DND-41 (cell line): ENCODE data around the gene ZNG1B.
A peak's percentile ranks its signal among the peaks of the same experiment; 100 is the strongest.
"Not testable (repeated sequence)": the region's sequence is repeated elsewhere in the genome, so short reads cannot be mapped to it uniquely, and the experiment has no call there.

Experiments used
- ATAC-seq: fragments of 200-7000 bp; cut with Tn5 transposase; 3 replicates; pipeline ENCODE4 v1.9.1; 2021; ENCODE audit warnings: low read depth; ENCODE audit not compliant: insufficient read depth
- DNase-seq: peaks from one replicate; pipeline ENCODE4 v3.0.0-alpha.2; 2020
- H2AFZ ChIP-seq: 2 replicates; pipeline ENCODE4 v1.6.0; 2012; ENCODE audit warnings: low read depth, low read length
- H3K27ac ChIP-seq: 2 replicates; pipeline ENCODE4 v1.5.1; 2012; ENCODE audit warnings: low read length, inconsistent platforms
- H3K27me3 ChIP-seq: fragments of 200-600 bp; sonication (generic); 2 replicates; pipeline ENCODE4 v1.6.0; 2012; ENCODE audit warnings: low read length, mild to moderate bottlenecking, inconsistent platforms; ENCODE audit not compliant: insufficient read depth, poor library complexity
- H3K36me3 ChIP-seq: 2 replicates; pipeline ENCODE4 v1.5.1; 2012; ENCODE audit warnings: low read length, inconsistent platforms; ENCODE audit not compliant: insufficient read depth
- H3K4me1 ChIP-seq: 2 replicates; pipeline ENCODE4 v1.5.1; 2012; ENCODE audit warnings: mild to moderate bottlenecking, low read length; ENCODE audit not compliant: insufficient read depth
- H3K4me2 ChIP-seq: 2 replicates; pipeline ENCODE4 v1.6.0; 2012; ENCODE audit warnings: mild to moderate bottlenecking, moderate library complexity, low read length, inconsistent platforms; ENCODE audit not compliant: insufficient read depth
- H3K4me3 ChIP-seq, 2 experiments: fragments of 200-600 bp in 1 of 2; shearing (Covaris generic) in 1 of 2; 2 replicates each; pipeline ENCODE4 v1.5.1; 2012 to 2016; ENCODE audit warnings: inconsistent platforms in 2 of 2, low read length in 2 of 2, mild to moderate bottlenecking in 2 of 2, low read depth in 1 of 2, moderate library complexity in 1 of 2
- H3K79me2 ChIP-seq: 2 replicates; pipeline ENCODE4 v1.6.0; 2012; ENCODE audit warnings: low read length, inconsistent platforms; ENCODE audit not compliant: insufficient read depth
- H3K9ac ChIP-seq: 2 replicates; pipeline ENCODE4 v1.6.0; 2012; ENCODE audit warnings: low read depth, mild to moderate bottlenecking, inconsistent platforms, low read length, moderate library complexity
- H3K9me3 ChIP-seq: 2 replicates; pipeline ENCODE4 v1.5.1; 2012; ENCODE audit warnings: low read length, moderate library complexity, mild to moderate bottlenecking, inconsistent platforms; ENCODE audit not compliant: insufficient read depth, severe bottlenecking
- H4K20me1 ChIP-seq: 2 replicates; pipeline ENCODE4 v1.6.0; 2012; ENCODE audit warnings: low read length; ENCODE audit not compliant: insufficient read depth
- EZH2 ChIP-seq: IDR thresholded peaks from 3 replicates; pipeline ENCODE4 v1.6.1; 2012; ENCODE audit warnings: borderline replicate concordance, low read depth, mild to moderate bottlenecking, moderate library complexity, low read length, inconsistent platforms; ENCODE audit not compliant: severe bottlenecking
- TF ChIP-seq, protein P1 (sequence below): IDR thresholded peaks from 2 replicates; pipeline ENCODE4 v1.5.1; 2012; ENCODE audit warnings: borderline replicate concordance, low read length, moderate library complexity, mild to moderate bottlenecking; ENCODE audit not compliant: poor library complexity, severe bottlenecking; ENCODE audit errors: extremely low read depth

The ZNG1B gene

GRCh38 chr2:113407446-113408099, 29.9 kb upstream of the ZNG1B start:
- Histone ChIP-seq H3K9me3 (no peaks in the 10 kb centered on the region), H2AFZ (no peak overlapping the region), H3K36me3 (no peaks in the 10 kb centered on the region), H3K4me1 (no peaks in the 10 kb centered on the region), H3K4me3 (no peak overlapping the region), H3K4me2 (no peak overlapping the region), H4K20me1 (no peaks in the 10 kb centered on the region), H3K79me2 (no peaks in the 10 kb centered on the region), H3K27me3 (peaks cover 13% of the 10 kb centered on the region), H3K27ac (no peak overlapping the region), H3K9ac (no peak overlapping the region)
- ATAC-seq (no peak), DNase-seq (no peak)
- TF ChIP-seq, protein P1, sequence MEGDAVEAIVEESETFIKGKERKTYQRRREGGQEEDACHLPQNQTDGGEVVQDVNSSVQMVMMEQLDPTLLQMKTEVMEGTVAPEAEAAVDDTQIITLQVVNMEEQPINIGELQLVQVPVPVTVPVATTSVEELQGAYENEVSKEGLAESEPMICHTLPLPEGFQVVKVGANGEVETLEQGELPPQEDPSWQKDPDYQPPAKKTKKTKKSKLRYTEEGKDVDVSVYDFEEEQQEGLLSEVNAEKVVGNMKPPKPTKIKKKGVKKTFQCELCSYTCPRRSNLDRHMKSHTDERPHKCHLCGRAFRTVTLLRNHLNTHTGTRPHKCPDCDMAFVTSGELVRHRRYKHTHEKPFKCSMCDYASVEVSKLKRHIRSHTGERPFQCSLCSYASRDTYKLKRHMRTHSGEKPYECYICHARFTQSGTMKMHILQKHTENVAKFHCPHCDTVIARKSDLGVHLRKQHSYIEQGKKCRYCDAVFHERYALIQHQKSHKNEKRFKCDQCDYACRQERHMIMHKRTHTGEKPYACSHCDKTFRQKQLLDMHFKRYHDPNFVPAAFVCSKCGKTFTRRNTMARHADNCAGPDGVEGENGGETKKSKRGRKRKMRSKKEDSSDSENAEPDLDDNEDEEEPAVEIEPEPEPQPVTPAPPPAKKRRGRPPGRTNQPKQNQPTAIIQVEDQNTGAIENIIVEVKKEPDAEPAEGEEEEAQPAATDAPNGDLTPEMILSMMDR: peak; percentile 41
- no peak for TF ChIP-seq EZH2

- not testable (repeated sequence) for H2AFZ ChIP-seq, H3K9ac ChIP-seq, H3K4me1 ChIP-seq, H3K36me3 ChIP-seq, H4K20me1 ChIP-seq, DNase-seq, H3K9me3 ChIP-seq, H3K4me3 ChIP-seq, ATAC-seq, H3K27me3 ChIP-seq, H3K79me2 ChIP-seq, H3K4me2 ChIP-seq, H3K27ac ChIP-seq
Observed at GRCh38 chr2:113411725-113412352, 25.7 kb upstream of the ZNG1B start.

- H3K79me2 ChIP-seq: not testable (repeated sequence)
Observed at GRCh38 chr2:113412774-113413173, 24.7 kb upstream of the ZNG1B start.

DNA sequence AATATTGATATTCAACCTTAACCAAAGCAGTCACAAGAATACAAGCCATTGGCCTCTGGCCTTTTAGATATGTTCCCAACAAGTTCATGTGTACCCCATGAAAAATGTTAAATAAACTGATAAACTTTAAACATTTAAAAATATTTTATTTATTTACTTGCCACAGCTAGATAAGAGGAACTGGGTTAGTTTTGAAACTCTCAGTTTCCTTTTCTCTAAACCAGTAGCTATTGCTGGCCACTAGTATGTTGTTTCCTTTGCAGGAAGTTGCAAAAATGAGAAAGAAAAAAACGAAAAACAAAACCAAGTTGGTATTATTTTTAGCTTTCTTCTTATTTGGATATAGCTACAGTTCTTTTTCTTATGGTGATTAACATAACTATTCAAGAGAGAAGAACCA, 5.7 kb upstream of the ZNG1B start:
- H3K9ac ChIP-seq, H3K27me3 ChIP-seq, H3K4me1 ChIP-seq, H3K9me3 ChIP-seq, H2AFZ ChIP-seq, H3K79me2 ChIP-seq, H3K36me3 ChIP-seq, DNase-seq, H3K27ac ChIP-seq, H3K4me2 ChIP-seq, ATAC-seq, H4K20me1 ChIP-seq, H3K4me3 ChIP-seq: not testable (repeated sequence)

More at GRCh38 chr2:113412774-113413173, 24.7 kb upstream of the ZNG1B start:
- not testable (repeated sequence) for H4K20me1 ChIP-seq, H3K9me3 ChIP-seq, DNase-seq, H3K4me1 ChIP-seq, H2AFZ ChIP-seq, H3K27me3 ChIP-seq, H3K27ac ChIP-seq, H3K9ac ChIP-seq, H3K4me2 ChIP-seq, H3K4me3 ChIP-seq, ATAC-seq, H3K36me3 ChIP-seq

GRCh38 chr2:113433468-113433867, 4.0 kb upstream of the ZNG1B start:
- not testable (repeated sequence) for DNase-seq, H3K9ac ChIP-seq, H3K79me2 ChIP-seq, ATAC-seq, H3K4me2 ChIP-seq, H3K9me3 ChIP-seq, H3K27me3 ChIP-seq, H3K27ac ChIP-seq, H4K20me1 ChIP-seq, H3K36me3 ChIP-seq, H3K4me1 ChIP-seq, H2AFZ ChIP-seq, H3K4me3 ChIP-seq

DNA sequence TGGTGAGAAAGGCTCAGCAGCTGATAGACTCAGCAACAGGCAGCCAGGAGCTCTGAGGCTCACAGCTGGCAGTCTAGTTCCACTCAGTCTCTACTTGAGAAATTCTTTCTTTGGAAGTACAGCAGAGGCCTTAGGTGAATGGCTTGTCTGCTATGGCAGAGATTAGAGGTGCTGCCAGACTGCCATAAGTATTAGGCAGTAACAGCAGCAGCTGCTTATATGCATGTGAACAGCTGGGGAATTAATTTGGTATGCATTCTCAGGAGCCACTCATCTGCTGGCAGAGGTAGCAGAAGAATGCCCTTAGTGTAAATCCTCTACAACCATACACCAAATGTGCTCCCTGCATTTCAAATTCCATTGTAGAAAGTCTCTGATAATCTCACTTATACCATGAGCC, 28.3 kb downstream of the ZNG1B start:
- H3K4me2 ChIP-seq, H3K27ac ChIP-seq, H3K79me2 ChIP-seq, DNase-seq, H4K20me1 ChIP-seq, H3K9ac ChIP-seq, H3K4me3 ChIP-seq, H3K36me3 ChIP-seq, ATAC-seq, H3K9me3 ChIP-seq, H3K4me1 ChIP-seq, H2AFZ ChIP-seq, H3K27me3 ChIP-seq: not testable (repeated sequence)

- DNase-seq: not testable (repeated sequence)
Observed at GRCh38 chr2:113476688-113477368, 39.3 kb downstream of the ZNG1B start.

More at GRCh38 chr2:113476688-113477368, 39.3 kb downstream of the ZNG1B start:
- not testable (repeated sequence) for H3K36me3 ChIP-seq, H3K4me3 ChIP-seq, H3K9me3 ChIP-seq, ATAC-seq, H2AFZ ChIP-seq, H3K27me3 ChIP-seq, H3K79me2 ChIP-seq, H3K27ac ChIP-seq, H3K9ac ChIP-seq, H3K4me1 ChIP-seq, H4K20me1 ChIP-seq, H3K4me2 ChIP-seq
